Measurements from ENCODE around the gene ACOX2.

- TF ChIP-seq CTCF (IDR thresholded peaks at IDR 0.05; ENCODE audit: low read depth, low read length) (no peak), EZH2phosphoT487 (IDR thresholded peaks at IDR 0.05; ENCODE audit: low read depth) (no peak)
Measured at GRCh38 chr3:58522759-58523425, 14.1 kb downstream of the ACOX2 start.

Data from OCI-LY3 (cell line).